Cardiac muscle cell (in vitro differentiated cells and primary cell): ENCODE measurements around the gene DEPDC5. TPM values are rescaled to one million over a fixed set of nuclear protein-coding genes. Genes with fewer than 3 reads are reported as not detected.

Source experiments
- DNase-seq, 2 donors: peaks; one replicate each; pipeline versions ENCODE4 v3.0.0 to v3.0.0-alpha.2; 2010 to 2017; ENCODE audit warnings: low read depth in 1 of 2, low spot score in 1 of 2
- H3K27ac ChIP-seq: fragments of 200-600 bp; sonication (generic); 2 replicates; pipeline ENCODE4 v1.5.1; 2016
- H3K27me3 ChIP-seq: fragments of 200-600 bp; sonication (generic); 2 replicates; pipeline ENCODE4 v1.6.0; 2016; ENCODE audit warnings: control low read depth
- H3K36me3 ChIP-seq: fragments of 200-600 bp; sonication (generic); 2 replicates; pipeline ENCODE4 v1.5.1; 2016; ENCODE audit warnings: control low read depth
- H3K4me1 ChIP-seq: fragments of 200-600 bp; sonication (generic); 2 replicates; pipeline ENCODE4 v1.8.1; 2017; ENCODE audit warnings: low read depth, mild to moderate bottlenecking, mixed run types
- H3K4me3 ChIP-seq: fragments of 200-600 bp; sonication (generic); 2 replicates; pipeline ENCODE4 v1.5.1; 2016; ENCODE audit warnings: mild to moderate bottlenecking
- H3K9me3 ChIP-seq: fragments of 200-600 bp; sonication (generic); 2 replicates; pipeline ENCODE4 v1.5.1; 2017; ENCODE audit warnings: low read depth, mild to moderate bottlenecking, control low read depth
- CTCF ChIP-seq: IDR thresholded peaks from 2 replicates; pipeline ENCODE4 v1.5.1; 2012; ENCODE audit warnings: low read depth, mild to moderate bottlenecking, low read length
- polyA plus RNA-seq: library from polyadenylated mRNA; unstranded; fragments of >200 nt; fragmentation: Nextera tagmentation; extraction: Ambion mirVana; gene quantifications from 2 replicates; pipeline ENCODE4 v1.2.1, GENCODE V29; 2016
- total RNA-seq: library from RNA; depleted of rRNA; stranded (reverse); fragments of >200 nt; gene quantifications from 2 replicates; pipeline ENCODE4 v1.2.3, GENCODE V29; 2016

DEPDC5 gene
- total and polyA plus RNA-seq, 2 experiments from 2014 or later, result 18.2 to 30.6 TPM

GRCh38 chr22:31869739-31870138 lies 115.9 kb downstream of the DEPDC5 start:
- no peak for TF ChIP-seq CTCF
- no peaks in the 10 kb centered on the region for H3K27me3 ChIP-seq
- H3K36me3 ChIP-seq, result peaks cover 6% of the 10 kb centered on the region

GRCh38 chr22:31870890-31871289 lies 117.1 kb downstream of the DEPDC5 start:
- Histone ChIP-seq H3K4me1 (no peaks in the 10 kb centered on the region), H3K36me3 (peaks cover 6% of the 10 kb centered on the region), H3K27ac (no peak overlapping the region), H3K27me3 (no peaks in the 10 kb centered on the region), H3K4me3 (no peak overlapping the region), H3K9me3 (no peaks in the 10 kb centered on the region)
- peak in 1 of 2 donors; percentile 41 for DNase-seq
- no peak for TF ChIP-seq CTCF

More at GRCh38 chr22:31869739-31870138, 115.9 kb downstream of the DEPDC5 start:
- DNase-seq, result no peak
- H3K27ac ChIP-seq, result no peak overlapping the region
- no peaks in the 10 kb centered on the region for H3K4me1 ChIP-seq
- H3K4me3 ChIP-seq, result no peak overlapping the region
- H3K9me3 ChIP-seq, result no peaks in the 10 kb centered on the region

- no peak for TF ChIP-seq CTCF
- no peak for DNase-seq
- H3K36me3 ChIP-seq, result peaks cover 6% of the 10 kb centered on the region
- no peak overlapping the region for H3K27ac ChIP-seq
- no peak overlapping the region for H3K4me3 ChIP-seq
- H3K4me1 ChIP-seq, result no peaks in the 10 kb centered on the region
- H3K27me3 ChIP-seq, result no peaks in the 10 kb centered on the region
- no peaks in the 10 kb centered on the region for H3K9me3 ChIP-seq
Measured at GRCh38 chr22:31871480-31871879, 117.7 kb downstream of the DEPDC5 start.

- H3K36me3 ChIP-seq, result peaks cover 6% of the 10 kb centered on the region
Measured at GRCh38 chr22:31872209-31872608, 118.4 kb downstream of the DEPDC5 start.

GRCh38 chr22:31874821-31875220 lies 121.0 kb downstream of the DEPDC5 start:
- Histone ChIP-seq H3K27ac (no peak overlapping the region), H3K27me3 (no peaks in the 10 kb centered on the region), H3K4me1 (no peaks in the 10 kb centered on the region), H3K9me3 (no peaks in the 10 kb centered on the region), H3K4me3 (no peak overlapping the region), H3K36me3 (peaks cover 6% of the 10 kb centered on the region)
- no peak for DNase-seq
- TF ChIP-seq CTCF, result no peak

More at GRCh38 chr22:31872209-31872608, 118.4 kb downstream of the DEPDC5 start:
- peak in 1 of 2 donors; percentile 41 for DNase-seq
- no peak overlapping the region for H3K27ac ChIP-seq
- H3K27me3 ChIP-seq, result no peaks in the 10 kb centered on the region
- no peak overlapping the region for H3K4me3 ChIP-seq
- H3K9me3 ChIP-seq, result no peaks in the 10 kb centered on the region
- no peaks in the 10 kb centered on the region for H3K4me1 ChIP-seq
- peak; percentile 39 for TF ChIP-seq CTCF
